H9 (cell line): ENCODE measurements around the gene ECE1. TPM values are rescaled to one million over a fixed set of nuclear protein-coding genes. Genes with fewer than 3 reads are reported as not detected.
"Not testable (repeated sequence)": the region's sequence is repeated elsewhere in the genome, so short reads cannot be mapped to it uniquely, and the experiment has no call there.

ENCODE experiments used
- DNase-seq: peaks from one replicate; pipeline ENCODE4 v3.0.0-alpha.2; 2017
- H2AFZ ChIP-seq: one replicate; pipeline ENCODE4 v1.6.1; 2013; ENCODE audit warnings: mild to moderate bottlenecking, low read length, control low read depth, moderate library complexity
- H2AK5ac ChIP-seq: 2 replicates; pipeline ENCODE4 v1.6.1; 2013; ENCODE audit warnings: low read length, control low read depth, mixed read lengths; ENCODE audit not compliant: insufficient read length
- H2BK120ac ChIP-seq: one replicate; pipeline ENCODE4 v1.6.1; 2013; ENCODE audit warnings: low read depth, mild to moderate bottlenecking, low read length, control low read depth, inconsistent platforms; ENCODE audit not compliant: poor library complexity, severe bottlenecking
- H2BK12ac ChIP-seq: 2 replicates; pipeline ENCODE4 v1.6.1; 2013; ENCODE audit warnings: low read length, control low read depth, mixed read lengths, low read depth; ENCODE audit not compliant: insufficient read length
- H2BK15ac ChIP-seq: 2 replicates; pipeline ENCODE4 v1.6.1; 2013; ENCODE audit warnings: low read depth, low read length, control low read depth
- H2BK20ac ChIP-seq: one replicate; pipeline ENCODE4 v1.6.1; 2013; ENCODE audit warnings: low read depth, mild to moderate bottlenecking, low read length, control low read depth, inconsistent platforms; ENCODE audit not compliant: poor library complexity, severe bottlenecking
- H2BK5ac ChIP-seq: 2 replicates; pipeline ENCODE4 v1.6.1; 2013; ENCODE audit warnings: low read length, control low read depth, mixed read lengths; ENCODE audit not compliant: insufficient read length
- H3K14ac ChIP-seq: 2 replicates; pipeline ENCODE4 v1.6.1; 2013; ENCODE audit warnings: low read length, control low read depth; ENCODE audit not compliant: insufficient read depth
- H3K18ac ChIP-seq: 2 replicates; pipeline ENCODE4 v1.6.1; 2013; ENCODE audit warnings: low read depth, mild to moderate bottlenecking, mixed read lengths, low read length, control low read depth; ENCODE audit not compliant: insufficient read length
- H3K23ac ChIP-seq: 2 replicates; pipeline ENCODE4 v1.6.1; 2013; ENCODE audit warnings: low read length, control low read depth, mixed read lengths, low read depth; ENCODE audit not compliant: insufficient read length
- H3K23me2 ChIP-seq: 2 replicates; pipeline ENCODE4 v1.6.1; 2013; ENCODE audit warnings: low read depth, mild to moderate bottlenecking, mixed read lengths, low read length, control low read depth; ENCODE audit not compliant: insufficient read length, poor library complexity, severe bottlenecking
- H3K27ac ChIP-seq: 2 replicates; pipeline ENCODE4 v1.5.1; 2013; ENCODE audit warnings: low read length, control low read depth, mixed read lengths, low read depth; ENCODE audit not compliant: insufficient read length
- H3K27me3 ChIP-seq: 2 replicates; pipeline ENCODE4 v1.6.1; 2013; ENCODE audit warnings: low read length, control low read depth, inconsistent platforms; ENCODE audit not compliant: insufficient read depth
- H3K4ac ChIP-seq: 2 replicates; pipeline ENCODE4 v1.6.1; 2013; ENCODE audit warnings: low read depth, mild to moderate bottlenecking, control low read depth, inconsistent platforms, low read length, moderate library complexity
- H3K4me1 ChIP-seq: 2 replicates; pipeline ENCODE4 v1.6.1; 2013; ENCODE audit warnings: low read length, control low read depth, inconsistent platforms; ENCODE audit not compliant: insufficient read depth
- H3K4me2 ChIP-seq: 2 replicates; pipeline ENCODE4 v1.6.1; 2013; ENCODE audit warnings: low read length, control low read depth, mixed read lengths; ENCODE audit not compliant: insufficient read length, insufficient read depth
- H3K56ac ChIP-seq: 2 replicates; pipeline ENCODE4 v1.6.1; 2013; ENCODE audit warnings: low read depth, mild to moderate bottlenecking, mixed read lengths, low read length, control low read depth; ENCODE audit not compliant: insufficient read length
- H3K79me1 ChIP-seq: 2 replicates; pipeline ENCODE4 v1.6.1; 2013; ENCODE audit warnings: low read depth, mild to moderate bottlenecking, moderate library complexity, low read length, control low read depth, inconsistent platforms; ENCODE audit not compliant: insufficient read depth, poor library complexity, severe bottlenecking
- H3K79me2 ChIP-seq: 2 replicates; pipeline ENCODE4 v1.6.1; 2013; ENCODE audit warnings: low read length, control low read depth, inconsistent platforms; ENCODE audit not compliant: insufficient read depth
- H3K9ac ChIP-seq: 2 replicates; pipeline ENCODE4 v1.6.1; 2013; ENCODE audit warnings: low read length, control low read depth, mixed read lengths; ENCODE audit not compliant: insufficient read length; ENCODE audit errors: extremely low read depth
- H3K9me3 ChIP-seq: one replicate; pipeline ENCODE4 v1.6.1; 2013; ENCODE audit warnings: low read depth, low read length, inconsistent platforms; ENCODE audit not compliant: control insufficient read depth
- H3T11ph ChIP-seq: one replicate; pipeline ENCODE4 v1.6.1; 2013; ENCODE audit warnings: mild to moderate bottlenecking, low read length, control low read depth, inconsistent platforms
- H4K20me1 ChIP-seq: one replicate; pipeline ENCODE4 v1.6.1; 2013; ENCODE audit not compliant: control insufficient read depth, insufficient read length, insufficient read depth
- H4K5ac ChIP-seq: 2 replicates; pipeline ENCODE4 v1.6.1; 2013; ENCODE audit warnings: low read depth, mild to moderate bottlenecking, mixed read lengths, low read length, control low read depth; ENCODE audit not compliant: insufficient read length
- H4K8ac ChIP-seq: replicated peaks from 2 replicates; pipeline ENCODE4 v1.6.1; 2013; ENCODE audit warnings: low read length, control low read depth, mixed read lengths, low read depth; ENCODE audit not compliant: insufficient read length
- H4K91ac ChIP-seq: 2 replicates; pipeline ENCODE4 v1.6.1; 2013; ENCODE audit warnings: low read depth, mild to moderate bottlenecking, moderate library complexity, mixed read lengths, low read length, control low read depth; ENCODE audit not compliant: insufficient read length
- H3K27ac Mint-ChIP-seq, 3 experiments: 2 replicates in 2 of 3; 3 replicates in 1 of 3; pipeline ENCODE4 v1.8.0; 2020 to 2021; ENCODE audit warnings: mixed read lengths in 3 of 3, mild to moderate bottlenecking in 1 of 3, moderate library complexity in 1 of 3
- H3K27me3 Mint-ChIP-seq: 2 replicates; pipeline ENCODE4 v1.8.0; 2021; ENCODE audit warnings: low read depth, mild to moderate bottlenecking, moderate library complexity, mixed read lengths
- H3K36me3 Mint-ChIP-seq, 3 experiments: 2 replicates in 2 of 3; 3 replicates in 1 of 3; pipeline ENCODE4 v1.8.0; 2020 to 2021; ENCODE audit warnings: low read depth in 3 of 3, mixed read lengths in 3 of 3; ENCODE audit not compliant: insufficient read depth in 1 of 3
- H3K4me1 Mint-ChIP-seq, 2 experiments: 2 replicates each; pipeline ENCODE4 v1.8.0; 2020; ENCODE audit warnings: mixed read lengths in 2 of 2
- H3K4me3 Mint-ChIP-seq, 2 experiments: 2 replicates in 1 of 2; 3 replicates in 1 of 2; pipeline ENCODE4 v1.8.0; 2020 to 2021; ENCODE audit warnings: mild to moderate bottlenecking in 2 of 2, mixed read lengths in 2 of 2, moderate library complexity in 1 of 2
- H3K9me3 Mint-ChIP-seq, 2 experiments: 2 replicates in 1 of 2; 3 replicates in 1 of 2; pipeline ENCODE4 v1.8.0; 2020; ENCODE audit warnings: mild to moderate bottlenecking in 2 of 2, mixed read lengths in 2 of 2, moderate library complexity in 1 of 2
- WGBS: extraction: QIAGEN DNeasy Blood & Tissue Kit; methylation state at CpG from one replicate; pipeline ENCODE4 v1.1.7; 2013; ENCODE audit warnings: missing lambda C conversion rate, low lambda C conversion rate, mixed read lengths; ENCODE audit not compliant: insufficient read length; ENCODE audit errors: extremely low coverage; 5-methylcytosine and 5-hydroxymethylcytosine counted together
- total RNA-seq: library from RNA; stranded (reverse); gene quantifications from 2 replicates; pipeline ENCODE4 v1.2.1, GENCODE V29; 2021
- TF ChIP-seq, protein P1 (sequence below): fragments of 200-600 bp; sonication (generic); conservative IDR thresholded peaks from 3 replicates; pipeline ENCODE4 v1.8.0; 2021; ENCODE audit warnings: antibody characterized with exemption, mild to moderate bottlenecking

ECE1 gene
- total RNA-seq, 1 experiment from 2014 or later = 31.1 TPM

DNA sequence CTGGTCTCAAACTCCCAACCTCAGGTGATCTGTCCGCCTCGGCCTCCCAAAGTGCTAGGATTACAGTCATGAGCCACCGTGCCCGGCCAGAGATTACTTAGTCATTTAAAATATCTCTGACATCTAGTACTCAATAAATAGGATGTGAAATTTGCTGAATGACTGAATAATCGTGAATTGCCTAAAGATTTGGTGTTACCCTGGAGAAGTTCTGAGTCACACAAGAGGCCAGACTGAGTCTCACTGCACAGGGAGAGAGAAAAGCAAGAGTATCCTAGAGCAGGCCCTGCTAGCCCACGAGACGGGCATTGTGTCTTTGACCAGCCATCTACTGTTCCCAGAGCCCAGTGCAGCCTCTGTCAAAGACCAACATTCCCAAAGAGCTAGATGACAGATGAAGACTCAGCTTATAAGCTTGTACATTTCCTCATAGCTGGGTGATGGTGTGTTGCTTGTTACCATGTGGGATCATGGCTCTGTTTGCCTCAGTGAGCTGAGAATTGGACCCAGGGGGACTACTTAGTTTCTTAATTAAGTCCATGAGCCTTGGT is 108.0 kb downstream of the ECE1 start:
- Histone ChIP-seq H2BK12ac (no peak overlapping the region), H3K56ac (no peak overlapping the region), H2BK15ac (no peak overlapping the region), H3K79me1 (no peaks in the 10 kb centered on the region), H2BK120ac (no peak overlapping the region), H3K23ac (no peak overlapping the region), H3K4me2 (no peak overlapping the region), H4K91ac (no peak overlapping the region), H2BK5ac (no peak overlapping the region), H2BK20ac (no peak overlapping the region), H3T11ph (no peak overlapping the region), H4K20me1 (no peaks in the 10 kb centered on the region), H3K4me1 (no peaks in the 10 kb centered on the region), H4K5ac (no peak overlapping the region), H3K27me3 (peaks cover 15% of the 10 kb centered on the region; the same call in 1 of the 2 replicates), H3K9ac (no peak overlapping the region), H4K8ac (no peak overlapping the region), H2AK5ac (no peak overlapping the region), H3K79me2 (no peaks in the 10 kb centered on the region), H3K4ac (no peak overlapping the region), H3K9me3 (no peaks in the 10 kb centered on the region), H3K18ac (no peak overlapping the region), H3K27ac (no peak overlapping the region), H3K14ac (no peak overlapping the region), H3K23me2 (no peaks in the 10 kb centered on the region), H2AFZ (no peak overlapping the region)
- TF ChIP-seq, protein P1, sequence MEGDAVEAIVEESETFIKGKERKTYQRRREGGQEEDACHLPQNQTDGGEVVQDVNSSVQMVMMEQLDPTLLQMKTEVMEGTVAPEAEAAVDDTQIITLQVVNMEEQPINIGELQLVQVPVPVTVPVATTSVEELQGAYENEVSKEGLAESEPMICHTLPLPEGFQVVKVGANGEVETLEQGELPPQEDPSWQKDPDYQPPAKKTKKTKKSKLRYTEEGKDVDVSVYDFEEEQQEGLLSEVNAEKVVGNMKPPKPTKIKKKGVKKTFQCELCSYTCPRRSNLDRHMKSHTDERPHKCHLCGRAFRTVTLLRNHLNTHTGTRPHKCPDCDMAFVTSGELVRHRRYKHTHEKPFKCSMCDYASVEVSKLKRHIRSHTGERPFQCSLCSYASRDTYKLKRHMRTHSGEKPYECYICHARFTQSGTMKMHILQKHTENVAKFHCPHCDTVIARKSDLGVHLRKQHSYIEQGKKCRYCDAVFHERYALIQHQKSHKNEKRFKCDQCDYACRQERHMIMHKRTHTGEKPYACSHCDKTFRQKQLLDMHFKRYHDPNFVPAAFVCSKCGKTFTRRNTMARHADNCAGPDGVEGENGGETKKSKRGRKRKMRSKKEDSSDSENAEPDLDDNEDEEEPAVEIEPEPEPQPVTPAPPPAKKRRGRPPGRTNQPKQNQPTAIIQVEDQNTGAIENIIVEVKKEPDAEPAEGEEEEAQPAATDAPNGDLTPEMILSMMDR = no peak
- Mint-ChIP-seq H3K27ac (no peak overlapping the region), H3K27me3 (peaks cover 90% of the 10 kb centered on the region), H3K36me3 (no peaks in the 10 kb centered on the region), H3K4me3 (no peak overlapping the region), H3K9me3 (peaks cover 1 to 5% of the 10 kb centered on the region in 2 experiments; a peak in 1 of 5 replicates), H3K4me1 (0 out of 4 replicates have a peak, but pooled peaks cover 0 to under 1% of the 10 kb centered on the region in 2 experiments)
- no CpG with 5 or more reads among the region's 7 CpGs for WGBS
- DNase-seq = no peak

DNA sequence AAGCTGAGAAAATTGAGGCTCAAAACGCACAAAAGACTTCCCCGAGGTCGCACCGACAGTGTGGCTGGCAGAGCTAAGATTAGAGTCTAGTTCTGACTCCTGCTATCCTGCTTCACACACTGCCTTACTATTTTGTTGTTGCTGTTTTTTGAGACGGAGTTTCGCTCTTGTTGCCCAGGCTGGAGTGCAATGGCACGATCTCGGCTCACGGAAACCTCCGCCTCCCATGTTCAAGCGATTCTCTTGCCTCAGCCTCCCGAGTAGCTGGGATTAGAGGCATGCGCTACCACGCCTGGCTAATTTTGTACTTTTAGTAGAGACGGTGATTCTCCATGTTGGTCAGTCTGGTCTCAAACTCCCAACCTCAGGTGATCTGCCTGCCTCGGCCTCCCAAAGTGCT is 112.0 kb downstream of the ECE1 start:
- not testable (repeated sequence) for H2AK5ac ChIP-seq, H4K5ac ChIP-seq, H3K27ac ChIP-seq, H2BK5ac ChIP-seq, H3K4me2 ChIP-seq, DNase-seq, H2AFZ ChIP-seq, H2BK20ac ChIP-seq, H3K4ac ChIP-seq, H3K18ac ChIP-seq, H3K14ac ChIP-seq, H2BK12ac ChIP-seq, H3K27me3 ChIP-seq, H3T11ph ChIP-seq, H3K56ac ChIP-seq, H3K23me2 ChIP-seq, H2BK120ac ChIP-seq, H3K79me1 ChIP-seq, H4K91ac ChIP-seq, H3K9ac ChIP-seq, H3K9me3 ChIP-seq, H3K23ac ChIP-seq, H4K8ac ChIP-seq, H3K4me1 ChIP-seq, H3K36me3 Mint-ChIP-seq, H3K27ac Mint-ChIP-seq, H2BK15ac ChIP-seq, H3K9me3 Mint-ChIP-seq, H4K20me1 ChIP-seq
- H3K79me2 ChIP-seq = peaks cover 20% of the 10 kb centered on the region; the same call in 1 of the 2 replicates
- WGBS = no CpG with 5 or more reads among the region's 16 CpGs
- peak overlapping the region in 1 of 2 experiments; percentile 54; a peak in 1 of 5 replicates for H3K4me3 Mint-ChIP-seq
- H3K4me1 Mint-ChIP-seq = peaks cover 17 to 18% of the 10 kb centered on the region in 2 experiments
- peaks cover 57% of the 10 kb centered on the region for H3K27me3 Mint-ChIP-seq
